Sigmoid colon (tissue), 4 donors: ENCODE data around the gene GMPR2.

Experiments
- CTCF ChIP-seq, 4 experiments: fragments of 450-650 bp in 3 of 4; fragments of 200-600 bp in 1 of 4; IDR thresholded peaks; one replicate each; pipeline ENCODE4 v1.5.1; 2016 to 2019; ENCODE audit warnings: antibody characterized with exemption in 4 of 4, mild to moderate bottlenecking in 3 of 4, moderate library complexity in 2 of 4
- EP300 ChIP-seq, 4 donors: sonication (generic); formaldehyde crosslinking; IDR thresholded peaks; one replicate each; pipeline ENCODE4 v1.6.1; 2017; ENCODE audit warnings: antibody characterized with exemption in 4 of 4

- TF ChIP-seq CTCF (IDR thresholded peaks at IDR 0.05) (no peak), EP300 (IDR thresholded peaks at IDR 0.05) (no peak)
These were observed 3.3 kb downstream of the GMPR2 start for GRCh38 chr14:24235804-24236688.
